ENCODE data around the gene FOXL3.
A peak's percentile ranks its signal among the peaks of the same experiment; 100 is the strongest.

Gene FOXL3

GRCh38 chr7:288671-289101, 1.3 kb upstream of the FOXL3 start:
- peaks cover 30 to 33% of the 10 kb centered on the region in 2 donors for H3K27me3 ChIP-seq (ENCODE audit: control insufficient read depth in 1 of 2, insufficient read depth in 2 of 2, low read length in 2 of 2)
- H3K36me3 ChIP-seq (ENCODE audit: control insufficient read depth in 1 of 2, insufficient read depth in 2 of 2, low read length in 2 of 2): no peaks in the 10 kb centered on the region
- H3K4me3 ChIP-seq (ENCODE audit: low read depth in 1 of 2, low read length in 2 of 2): no peak overlapping the region
- H3K4me1 ChIP-seq (ENCODE audit: control insufficient read depth in 1 of 2, insufficient read depth in 2 of 2, low read length in 2 of 2): peaks cover 12 to 18% of the 10 kb centered on the region in 2 donors
- no peak overlapping the region for H3K9ac ChIP-seq (ENCODE audit: low read depth in 1 of 2, low read length in 2 of 2)
- H3K27ac ChIP-seq (ENCODE audit: low read depth, low read length): no peak overlapping the region
- no peaks in the 10 kb centered on the region for H3K9me3 ChIP-seq (ENCODE audit: control insufficient read depth in 1 of 2, low read length in 2 of 2)

- no peaks in the 10 kb centered on the region for H3K36me3 ChIP-seq (ENCODE audit: control insufficient read depth in 1 of 2, insufficient read depth in 2 of 2, low read length in 2 of 2)
- no peak overlapping the region for H3K9ac ChIP-seq (ENCODE audit: low read depth in 1 of 2, low read length in 2 of 2)
- H3K4me3 ChIP-seq (ENCODE audit: low read depth in 1 of 2, low read length in 2 of 2): no peak overlapping the region
- peaks cover 12 to 24% of the 10 kb centered on the region in 2 donors for H3K4me1 ChIP-seq (ENCODE audit: control insufficient read depth in 1 of 2, insufficient read depth in 2 of 2, low read length in 2 of 2)
- no peak overlapping the region for H3K27ac ChIP-seq (ENCODE audit: low read depth, low read length)
- no peaks in the 10 kb centered on the region for H3K9me3 ChIP-seq (ENCODE audit: control insufficient read depth in 1 of 2, low read length in 2 of 2)
- H3K27me3 ChIP-seq (ENCODE audit: control insufficient read depth in 1 of 2, insufficient read depth in 2 of 2, low read length in 2 of 2): peaks cover 30 to 33% of the 10 kb centered on the region in 2 donors
Measured at GRCh38 chr7:289209-289755, 688 bp upstream of the FOXL3 start.

DNA sequence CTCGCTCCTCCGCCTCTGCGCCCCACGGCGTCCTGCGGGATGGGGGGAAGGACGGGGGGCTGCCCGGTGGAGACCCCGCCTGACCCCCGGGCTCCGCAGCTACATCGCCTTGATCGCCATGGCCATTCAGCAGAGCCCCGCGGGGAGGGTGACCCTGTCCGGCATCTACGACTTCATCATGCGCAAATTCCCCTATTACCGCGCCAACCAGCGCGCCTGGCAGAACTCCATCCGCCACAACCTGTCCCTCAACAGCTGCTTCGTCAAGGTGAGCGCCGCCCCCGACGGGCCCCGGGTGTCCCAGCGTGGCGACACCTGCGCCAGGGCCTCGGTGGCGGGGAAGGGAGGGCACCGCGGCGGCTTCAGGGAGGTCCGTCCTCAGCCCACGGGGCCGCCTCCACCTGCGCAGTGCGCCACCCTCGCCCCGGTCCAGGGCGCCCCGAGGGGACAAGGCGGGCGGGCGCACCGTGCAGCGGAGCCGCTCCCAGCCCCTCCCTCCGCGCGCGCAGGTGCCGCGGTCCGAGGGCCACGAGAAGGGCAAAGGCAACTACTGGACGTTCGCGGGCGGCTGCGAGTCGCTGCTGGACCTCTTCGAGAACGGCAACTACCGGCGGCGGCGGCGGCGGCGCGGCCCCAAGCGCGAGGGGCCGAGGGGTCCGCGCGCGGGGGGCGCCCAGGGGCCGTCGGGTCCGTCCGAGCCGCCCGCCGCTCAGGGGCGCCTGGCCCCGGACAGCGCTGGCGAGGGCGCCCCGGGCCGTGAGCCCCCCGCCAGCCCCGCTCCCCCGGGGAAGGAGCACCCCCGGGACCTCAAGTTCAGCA, 793 bp downstream of the FOXL3 start:
- no peak overlapping the region for H3K4me3 ChIP-seq (ENCODE audit: low read depth in 1 of 2, low read length in 2 of 2)
- no peak overlapping the region for H3K27ac ChIP-seq (ENCODE audit: low read depth, low read length)
- H3K9ac ChIP-seq (ENCODE audit: low read depth in 1 of 2, low read length in 2 of 2): no peak overlapping the region
- H3K9me3 ChIP-seq (ENCODE audit: control insufficient read depth in 1 of 2, low read length in 2 of 2): no peaks in the 10 kb centered on the region
- no peaks in the 10 kb centered on the region for H3K36me3 ChIP-seq (ENCODE audit: control insufficient read depth in 1 of 2, insufficient read depth in 2 of 2, low read length in 2 of 2)
- peaks cover under 1 to 20% of the 10 kb centered on the region in 2 donors for H3K4me1 ChIP-seq (ENCODE audit: control insufficient read depth in 1 of 2, insufficient read depth in 2 of 2, low read length in 2 of 2)
- peaks cover 30 to 33% of the 10 kb centered on the region in 2 donors for H3K27me3 ChIP-seq (ENCODE audit: control insufficient read depth in 1 of 2, insufficient read depth in 2 of 2, low read length in 2 of 2)

GRCh38 chr7:291373-292092, 1.6 kb downstream of the FOXL3 start:
- H3K27me3 ChIP-seq (ENCODE audit: control insufficient read depth in 1 of 2, insufficient read depth in 2 of 2, low read length in 2 of 2): peaks cover 29 to 30% of the 10 kb centered on the region in 2 donors
- no peak overlapping the region for H3K9ac ChIP-seq (ENCODE audit: low read depth in 1 of 2, low read length in 2 of 2)
- H3K36me3 ChIP-seq (ENCODE audit: control insufficient read depth in 1 of 2, insufficient read depth in 2 of 2, low read length in 2 of 2): no peaks in the 10 kb centered on the region
- H3K9me3 ChIP-seq (ENCODE audit: control insufficient read depth in 1 of 2, low read length in 2 of 2): no peaks in the 10 kb centered on the region
- no peak overlapping the region for H3K27ac ChIP-seq (ENCODE audit: low read depth, low read length)
- no peak overlapping the region for H3K4me3 ChIP-seq (ENCODE audit: low read depth in 1 of 2, low read length in 2 of 2)
- H3K4me1 ChIP-seq (ENCODE audit: control insufficient read depth in 1 of 2, insufficient read depth in 2 of 2, low read length in 2 of 2): peaks cover 0 to 18% of the 10 kb centered on the region in 2 donors

DNA sequence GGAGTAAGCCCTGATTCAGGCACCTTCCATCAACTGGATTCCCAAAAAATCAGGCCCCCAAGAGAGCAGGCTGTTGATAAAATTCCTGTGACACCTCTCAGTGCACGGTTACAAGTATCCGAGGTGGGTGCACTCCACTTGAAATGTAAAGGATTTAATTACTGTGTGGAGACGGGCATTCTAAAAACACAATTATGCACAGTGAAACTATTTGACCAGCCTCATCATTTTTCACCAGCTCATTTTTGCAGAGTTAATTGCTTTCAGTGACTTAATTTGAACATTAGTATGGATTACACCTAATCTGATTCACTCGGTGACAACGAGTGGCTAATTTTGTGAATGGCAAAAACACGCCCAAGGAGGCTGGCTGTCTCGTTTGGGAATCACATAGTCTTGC, 2.3 kb downstream of the FOXL3 start:
- Histone ChIP-seq H3K9me3 (ENCODE audit: control insufficient read depth in 1 of 2, low read length in 2 of 2) (no peaks in the 10 kb centered on the region), H3K9ac (ENCODE audit: low read depth in 1 of 2, low read length in 2 of 2) (no peak overlapping the region), H3K4me1 (ENCODE audit: control insufficient read depth in 1 of 2, insufficient read depth in 2 of 2, low read length in 2 of 2) (peaks cover 0 to 18% of the 10 kb centered on the region in 2 donors), H3K4me3 (ENCODE audit: low read depth in 1 of 2, low read length in 2 of 2) (no peak overlapping the region), H3K27ac (ENCODE audit: low read depth, low read length) (no peak overlapping the region), H3K36me3 (ENCODE audit: control insufficient read depth in 1 of 2, insufficient read depth in 2 of 2, low read length in 2 of 2) (no peaks in the 10 kb centered on the region), H3K27me3 (ENCODE audit: control insufficient read depth in 1 of 2, insufficient read depth in 2 of 2, low read length in 2 of 2) (peaks cover 29 to 30% of the 10 kb centered on the region in 2 donors)

DNA sequence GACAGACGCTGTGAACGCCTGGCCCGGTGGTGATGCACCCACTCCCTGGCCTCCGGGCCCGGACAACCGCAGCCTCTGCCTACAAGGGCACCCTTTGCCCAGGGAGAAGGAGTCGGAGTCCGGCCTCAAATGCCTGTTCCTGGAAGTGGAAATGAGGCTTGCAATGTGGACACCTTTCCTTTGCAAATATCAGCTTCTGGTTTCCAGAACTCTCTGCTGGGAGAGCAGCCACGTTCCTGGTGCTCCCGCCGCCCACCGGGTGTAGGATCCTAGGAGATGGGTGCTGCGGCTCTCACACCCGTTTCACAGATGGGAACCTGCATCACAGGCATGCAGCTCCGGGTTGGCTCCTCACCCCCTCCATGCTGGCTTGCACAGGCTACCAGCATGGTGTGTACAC, 2.9 kb downstream of the FOXL3 start:
- Histone ChIP-seq H3K27me3 (ENCODE audit: control insufficient read depth in 1 of 2, insufficient read depth in 2 of 2, low read length in 2 of 2) (peaks cover 29 to 30% of the 10 kb centered on the region in 2 donors), H3K27ac (ENCODE audit: low read depth, low read length) (no peak overlapping the region), H3K36me3 (ENCODE audit: control insufficient read depth in 1 of 2, insufficient read depth in 2 of 2, low read length in 2 of 2) (no peaks in the 10 kb centered on the region)

GRCh38 chr7:293681-294439, 3.9 kb downstream of the FOXL3 start:
- Histone ChIP-seq H3K9ac (ENCODE audit: low read depth in 1 of 2, low read length in 2 of 2) (peak overlapping the region; percentile 2 to 12), H3K27ac (ENCODE audit: low read depth, low read length) (no peak overlapping the region), H3K4me1 (ENCODE audit: control insufficient read depth in 1 of 2, insufficient read depth in 2 of 2, low read length in 2 of 2) (peaks cover 0 to 18% of the 10 kb centered on the region in 2 donors), H3K4me3 (ENCODE audit: low read depth in 1 of 2, low read length in 2 of 2) (no peak overlapping the region), H3K9me3 (ENCODE audit: control insufficient read depth in 1 of 2, low read length in 2 of 2) (no peaks in the 10 kb centered on the region), H3K27me3 (ENCODE audit: control insufficient read depth in 1 of 2, insufficient read depth in 2 of 2, low read length in 2 of 2) (peaks cover 25 to 30% of the 10 kb centered on the region in 2 donors), H3K36me3 (ENCODE audit: control insufficient read depth in 1 of 2, insufficient read depth in 2 of 2, low read length in 2 of 2) (no peaks in the 10 kb centered on the region)

More for the DNA sequence above, 2.9 kb downstream of the FOXL3 start:
- no peak overlapping the region for H3K9ac ChIP-seq (ENCODE audit: low read depth in 1 of 2, low read length in 2 of 2)
- peaks cover 0 to 18% of the 10 kb centered on the region in 2 donors for H3K4me1 ChIP-seq (ENCODE audit: control insufficient read depth in 1 of 2, insufficient read depth in 2 of 2, low read length in 2 of 2)
- no peak overlapping the region for H3K4me3 ChIP-seq (ENCODE audit: low read depth in 1 of 2, low read length in 2 of 2)
- H3K9me3 ChIP-seq (ENCODE audit: control insufficient read depth in 1 of 2, low read length in 2 of 2): no peaks in the 10 kb centered on the region

DNA sequence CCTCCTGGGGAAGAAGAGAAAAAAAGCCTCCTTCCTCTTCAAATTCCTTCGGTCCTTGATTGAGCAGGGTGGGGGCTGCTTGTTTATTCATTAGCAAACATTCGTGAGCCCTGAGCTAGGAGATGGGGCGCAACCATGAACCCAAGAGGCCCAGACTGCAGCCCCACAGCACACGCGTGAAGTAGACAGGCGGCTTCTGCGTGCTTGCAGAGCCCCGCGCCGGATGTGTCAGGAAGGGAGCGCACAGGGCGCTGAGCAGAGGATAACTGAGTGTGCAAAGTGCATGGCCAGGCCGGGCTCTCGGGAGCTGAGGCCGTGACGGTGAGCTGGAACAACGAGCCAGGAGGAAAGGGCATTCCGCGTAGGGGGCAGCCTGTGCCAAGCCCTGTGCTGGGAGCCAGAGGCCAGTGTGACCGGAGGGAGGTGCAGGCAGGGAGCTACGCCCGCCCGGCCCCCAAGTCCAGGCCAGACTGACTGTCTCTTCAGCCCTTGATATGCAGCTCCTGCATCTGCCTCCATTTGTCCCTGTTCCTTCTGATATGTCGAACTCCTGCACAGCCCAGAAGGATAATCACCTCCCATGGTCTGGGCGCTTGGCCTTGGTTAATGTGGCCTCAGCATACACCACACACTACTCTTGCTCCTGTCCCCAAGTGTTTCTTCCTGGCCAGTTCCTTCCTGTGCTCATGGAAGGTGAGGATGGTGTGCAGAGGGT, 4.6 kb downstream of the FOXL3 start:
- H3K36me3 ChIP-seq (ENCODE audit: control insufficient read depth in 1 of 2, insufficient read depth in 2 of 2, low read length in 2 of 2): no peaks in the 10 kb centered on the region
- no peak overlapping the region for H3K4me3 ChIP-seq (ENCODE audit: low read depth in 1 of 2, low read length in 2 of 2)
- H3K27me3 ChIP-seq (ENCODE audit: control insufficient read depth in 1 of 2, insufficient read depth in 2 of 2, low read length in 2 of 2): peaks cover 20 to 27% of the 10 kb centered on the region in 2 donors
- H3K27ac ChIP-seq (ENCODE audit: low read depth, low read length): no peak overlapping the region
- H3K4me1 ChIP-seq (ENCODE audit: control insufficient read depth in 1 of 2, insufficient read depth in 2 of 2, low read length in 2 of 2): peaks cover 0 to 18% of the 10 kb centered on the region in 2 donors
- no peaks in the 10 kb centered on the region for H3K9me3 ChIP-seq (ENCODE audit: control insufficient read depth in 1 of 2, low read length in 2 of 2)
- peak overlapping the region; percentile 2 to 12 for H3K9ac ChIP-seq (ENCODE audit: low read depth in 1 of 2, low read length in 2 of 2)

Measured in duodenal mucosa (tissue), 2 donors.